GM19455 (cell line): ENCODE measurements around the gene VSIG10.
A peak's percentile ranks its signal among the peaks of the same experiment; 100 is the strongest.
"Not testable (repeated sequence)": the region's sequence is repeated elsewhere in the genome, so short reads cannot be mapped to it uniquely, and the experiment has no call there.

Source experiments
- ATAC-seq: cut with Tn5 transposase; IDR thresholded peaks from one replicate; pipeline ENCODE4 v1.9.1; 2021; ENCODE audit not compliant: unreplicated experiment

Gene VSIG10

GRCh38 chr12:118035190-118036041, 68.4 kb downstream of the VSIG10 start:
- peak; percentile 80 for ATAC-seq

- no peak for ATAC-seq
These were observed 69.2 kb downstream of the VSIG10 start for GRCh38 chr12:118034429-118035189.

GRCh38 chr12:118033902-118034301, 69.9 kb downstream of the VSIG10 start:
- ATAC-seq, result no peak

GRCh38 chr12:118033323-118033722, 70.5 kb downstream of the VSIG10 start:
- no peak for ATAC-seq

- no peak for ATAC-seq
These were observed 71.6 kb downstream of the VSIG10 start for GRCh38 chr12:118032188-118032587.

- no peak for ATAC-seq
These were observed 74.6 kb downstream of the VSIG10 start for GRCh38 chr12:118029166-118029565.

GRCh38 chr12:118025168-118025567, 78.6 kb downstream of the VSIG10 start:
- no peak for ATAC-seq

GRCh38 chr12:118023301-118023860, 80.4 kb downstream of the VSIG10 start:
- ATAC-seq, result no peak

- no peak for ATAC-seq
These were observed 81.1 kb downstream of the VSIG10 start for GRCh38 chr12:118022728-118023109.

- not testable (repeated sequence) for ATAC-seq
These were observed 81.6 kb downstream of the VSIG10 start for GRCh38 chr12:118022097-118022727.

GRCh38 chr12:118020036-118020435, 83.8 kb downstream of the VSIG10 start:
- ATAC-seq, result no peak

- no peak for ATAC-seq
These were observed 85.9 kb downstream of the VSIG10 start for GRCh38 chr12:118017926-118018325.

GRCh38 chr12:118016424-118017264, 87.2 kb downstream of the VSIG10 start, which contains the start of gene RFC5:
Gene RFC5 (plus strand): TSS chr12:118016703. CDS start chr12:118016828, 125 bp downstream.
- ATAC-seq, result peak; percentile 95

GRCh38 chr12:118015944-118016343, 87.9 kb downstream of the VSIG10 start:
- no peak for ATAC-seq

- ATAC-seq, result no peak
These were observed 88.5 kb downstream of the VSIG10 start for GRCh38 chr12:118015306-118015705.
